GM08714 (cell line): ENCODE measurements around the gene PCDHGB2.
"Not testable (repeated sequence)": the region's sequence is repeated elsewhere in the genome, so short reads cannot be mapped to it uniquely, and the experiment has no call there.

Source experiments
- H3K4me3 ChIP-seq: fragments of 200-500 bp; sonication (Bioruptor generic); 2 replicates; pipeline ENCODE4 v1.5.1; 2014; ENCODE audit warnings: mild to moderate bottlenecking, low read length, inconsistent platforms
- ZNF274 ChIP-seq: IDR thresholded peaks from 2 replicates; pipeline ENCODE4 v1.6.1; 2012; ENCODE audit warnings: mild to moderate bottlenecking, low read depth, low read length

The PCDHGB2 gene

GRCh38 chr5:141388661-141389060 is 28.9 kb downstream of the PCDHGB2 start:
- no peak overlapping the region; the same call in 1 of the 2 replicates for H3K4me3 ChIP-seq
- TF ChIP-seq ZNF274, result no peak

GRCh38 chr5:141389153-141390042 is 29.6 kb downstream of the PCDHGB2 start:
- no peak overlapping the region for H3K4me3 ChIP-seq
- TF ChIP-seq ZNF274, result no peak

- no peak within 1 kb of the TSS; the same call in 1 of the 2 replicates for H3K4me3 ChIP-seq
- no peak for TF ChIP-seq ZNF274
Measured at GRCh38 chr5:141392429-141393198, 32.8 kb downstream of the PCDHGB2 start, which contains the start of gene PCDHGA8. Gene PCDHGA8, plus strand, starts transcription at chr5:141392633. Its CDS starts 181 bp downstream, at chr5:141392814.

- no peak overlapping the region for H3K4me3 ChIP-seq
- TF ChIP-seq ZNF274, result no peak
Measured at GRCh38 chr5:141393267-141393666, 33.5 kb downstream of the PCDHGB2 start.

GRCh38 chr5:141394401-141395187 is 34.8 kb downstream of the PCDHGB2 start:
- not testable (repeated sequence) for H3K4me3 ChIP-seq

- H3K4me3 ChIP-seq, result peak within 1 kb of the TSS; percentile 19; the same call in 1 of the 2 replicates
Measured at GRCh38 chr5:141397756-141398551, 38.2 kb downstream of the PCDHGB2 start, which contains the start of gene PCDHGB5. Gene PCDHGB5, plus strand, starts transcription at chr5:141397947. Its CDS starts 181 bp downstream, at chr5:141398128.

GRCh38 chr5:141398608-141399007 is 38.8 kb downstream of the PCDHGB2 start:
- no peak for TF ChIP-seq ZNF274
- no peak overlapping the region for H3K4me3 ChIP-seq

GRCh38 chr5:141399555-141400258 is 39.9 kb downstream of the PCDHGB2 start:
- no peak overlapping the region for H3K4me3 ChIP-seq
- no peak for TF ChIP-seq ZNF274

- H3K4me3 ChIP-seq, result no peak within 1 kb of the TSS; the same call in 1 of the 2 replicates
- TF ChIP-seq ZNF274, result no peak
Measured at GRCh38 chr5:141402553-141403243, 42.9 kb downstream of the PCDHGB2 start, which contains the start of gene PCDHGA9. Gene PCDHGA9, plus strand, starts transcription at chr5:141402778. Its CDS starts 175 bp downstream, at chr5:141402953.

GRCh38 chr5:141403387-141403786 is 43.6 kb downstream of the PCDHGB2 start:
- TF ChIP-seq ZNF274, result no peak

GRCh38 chr5:141407790-141408505 is 48.2 kb downstream of the PCDHGB2 start, which contains the start of gene PCDHGB6:
Gene PCDHGB6, plus strand, starts transcription at chr5:141408021. Its CDS starts 182 bp downstream, at chr5:141408203.
- peak within 1 kb of the TSS; percentile 33; the same call in 1 of the 2 replicates for H3K4me3 ChIP-seq

More at GRCh38 chr5:141403387-141403786, 43.6 kb downstream of the PCDHGB2 start:
- no peak overlapping the region for H3K4me3 ChIP-seq
